PC-9 (cell line): Measurements from ENCODE around the gene NOSIP. TPM values are rescaled to one million over a fixed set of nuclear protein-coding genes. Genes with fewer than 3 reads are reported as not detected.

ENCODE experiments used
- BruUV-seq: library from RNA; stranded (reverse); fragments of 400-500 nt; replicated peaks from 2 replicates; lab custom pipeline; 2021; lab: Mats Ljungman, UMichigan
- CTCF ChIA-PET: fragments of 300-600 bp; sonication (Branson Sonifier 250); formaldehyde crosslinking; loops from one replicate; lab custom pipeline; 2022; ENCODE audit warnings: antibody characterized with exemption; lab: Charles Lee
- POLR2A ChIA-PET: fragments of 300-600 bp; sonication (Branson Sonifier 250); formaldehyde crosslinking; loops from one replicate; lab custom pipeline; 2022; ENCODE audit warnings: antibody characterized with exemption; ENCODE audit not compliant: unreplicated experiment; lab: Charles Lee
- DNase-seq, 2 experiments: peaks; one replicate each; pipeline versions ENCODE4 v3.0.0 to v3.0.0-alpha.2; 2015 to 2022; ENCODE audit warnings: mixed read lengths in 1 of 2
- H2AFZ ChIP-seq: fragments of 200-600 bp; sonication (generic); 2 replicates; pipeline ENCODE4 v1.8.1; 2017; ENCODE audit warnings: antibody characterized with exemption
- H3F3A ChIP-seq: fragments of 200-600 bp; sonication (generic); 2 replicates; pipeline ENCODE4 v1.8.1; 2017; ENCODE audit warnings: antibody characterized with exemption, mild to moderate bottlenecking, low read depth; ENCODE audit not compliant: insufficient read depth
- H3K27ac ChIP-seq: fragments of 200-600 bp; sonication (generic); 2 replicates; pipeline ENCODE4 v1.6.1; 2016; ENCODE audit warnings: mixed run types
- H3K27me3 ChIP-seq: fragments of 200-600 bp; sonication (generic); 2 replicates; pipeline ENCODE4 v1.6.1; 2016; ENCODE audit warnings: low read depth, mixed run types; ENCODE audit not compliant: insufficient read depth
- H3K36me3 ChIP-seq: fragments of 200-600 bp; sonication (generic); 2 replicates; pipeline ENCODE4 v1.6.1; 2016; ENCODE audit warnings: low read depth, mixed run types
- H3K4me1 ChIP-seq: fragments of 200-600 bp; sonication (generic); replicated peaks from 2 replicates; pipeline ENCODE4 v1.6.1; 2016; ENCODE audit warnings: mixed run types; ENCODE audit not compliant: insufficient read depth
- H3K4me2 ChIP-seq: fragments of 200-600 bp; sonication (generic); 2 replicates; pipeline ENCODE4 v1.6.1; 2017; ENCODE audit warnings: mixed run types
- H3K4me3 ChIP-seq: fragments of 200-600 bp; sonication (generic); 2 replicates; pipeline ENCODE4 v1.6.1; 2016; ENCODE audit warnings: mixed run types
- H3K79me2 ChIP-seq: fragments of 200-600 bp; sonication (generic); 2 replicates; pipeline ENCODE4 v1.6.1; 2017; ENCODE audit warnings: low read depth, mixed run types
- H3K9me2 ChIP-seq: fragments of 200-600 bp; sonication (generic); 2 replicates; pipeline ENCODE4 v1.8.1; 2017; ENCODE audit warnings: mild to moderate bottlenecking; ENCODE audit not compliant: insufficient read depth
- H3K9me3 ChIP-seq: fragments of 200-600 bp; sonication (generic); 2 replicates; pipeline ENCODE4 v1.8.1; 2016; ENCODE audit warnings: low read depth; ENCODE audit not compliant: insufficient read depth
- H4K20me1 ChIP-seq: fragments of 200-600 bp; sonication (generic); 2 replicates; pipeline ENCODE4 v1.8.1; 2017; ENCODE audit not compliant: insufficient read depth
- EZH2 ChIP-seq: fragments of 200-600 bp; sonication (generic); IDR thresholded peaks from 2 replicates; pipeline ENCODE4 v1.8.0; 2017; ENCODE audit warnings: antibody characterized with exemption, low read depth
- intact Hi-C: fragments of 100-400 bp; cut with micrococcal nuclease; formaldehyde crosslinking; loops from one replicate; pipeline ENCODE4 v1.10.0; 2022; ENCODE audit not compliant: unreplicated experiment
- total RNA-seq: library from RNA; stranded (reverse); gene quantifications from 2 replicates; pipeline ENCODE4 v1.2.3, GENCODE V29; 2021
- TF ChIP-seq, protein P1 (sequence below): fragments of 200-600 bp; sonication (generic); conservative IDR thresholded peaks from 2 replicates; pipeline ENCODE4 v1.6.1; 2017; ENCODE audit warnings: mixed run types, antibody characterized with exemption, mild to moderate bottlenecking, moderate library complexity

The NOSIP gene
- total RNA-seq, 1 experiment from 2014 or later = 71.3 TPM

DNA sequence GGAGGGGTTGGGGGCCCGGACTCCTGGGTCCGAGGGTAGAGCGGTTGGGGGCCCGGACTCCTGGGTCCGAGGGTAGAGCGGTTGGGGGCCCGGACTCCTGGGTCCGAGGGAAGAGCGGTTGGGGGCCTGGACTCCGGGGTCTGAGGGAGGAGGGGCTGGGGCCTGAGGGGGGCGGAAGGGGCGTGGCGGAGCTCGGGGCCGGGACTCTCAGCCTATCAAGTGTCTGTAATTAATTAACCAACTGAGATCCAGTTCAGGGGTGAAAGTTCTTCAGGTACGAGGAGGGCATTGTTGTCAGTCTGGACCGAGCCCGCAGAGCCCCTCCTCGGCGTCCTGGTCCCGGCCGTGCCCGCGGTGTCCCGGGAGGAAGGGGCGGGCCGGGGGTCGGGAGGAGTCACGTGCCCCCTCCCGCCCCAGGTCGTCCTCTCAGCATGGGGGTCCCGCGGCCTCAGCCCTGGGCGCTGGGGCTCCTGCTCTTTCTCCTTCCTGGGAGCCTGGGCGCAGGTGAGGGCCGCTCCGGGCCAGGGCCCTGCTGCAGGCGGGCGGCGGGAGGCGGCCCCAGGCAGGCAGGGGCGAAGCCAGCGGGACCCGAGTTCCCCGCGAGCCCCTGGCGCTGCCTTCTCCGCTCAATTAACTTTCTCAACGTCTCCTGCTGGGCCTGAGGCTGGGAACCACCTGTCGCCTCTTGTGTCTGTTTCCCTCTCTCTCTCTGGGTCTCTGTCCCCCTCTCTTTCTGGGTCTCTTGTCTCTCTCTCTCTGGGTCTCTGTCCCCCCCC, 67.2 kb downstream of the NOSIP start:
- BruUV-seq = no TSS peak
- Histone ChIP-seq H3K9me3 (no peaks in the 10 kb centered on the region), H3K27me3 (peaks cover 10% of the 10 kb centered on the region; the same call in 1 of the 2 replicates), H3K79me2 (no peaks in the 10 kb centered on the region), H3K4me1 (no peaks in the 10 kb centered on the region), H3F3A (no peaks in the 10 kb centered on the region), H3K27ac (no peak overlapping the region), H2AFZ (no peak overlapping the region), H3K9me2 (no peaks in the 10 kb centered on the region), H3K36me3 (no peaks in the 10 kb centered on the region), H4K20me1 (no peaks in the 10 kb centered on the region), H3K4me2 (no peak overlapping the region), H3K4me3 (no peak overlapping the region)
- DNase-seq = no peak
- ChIA-PET CTCF (interaction anchor here (0.6 kb wide), 1 partner anchor 38 kb away, joined by 3 read pairs; no protein-coding TSS in a partner anchor), POLR2A (no interaction called here)
- intact Hi-C loops = no loop called here
- TF ChIP-seq, protein P1, sequence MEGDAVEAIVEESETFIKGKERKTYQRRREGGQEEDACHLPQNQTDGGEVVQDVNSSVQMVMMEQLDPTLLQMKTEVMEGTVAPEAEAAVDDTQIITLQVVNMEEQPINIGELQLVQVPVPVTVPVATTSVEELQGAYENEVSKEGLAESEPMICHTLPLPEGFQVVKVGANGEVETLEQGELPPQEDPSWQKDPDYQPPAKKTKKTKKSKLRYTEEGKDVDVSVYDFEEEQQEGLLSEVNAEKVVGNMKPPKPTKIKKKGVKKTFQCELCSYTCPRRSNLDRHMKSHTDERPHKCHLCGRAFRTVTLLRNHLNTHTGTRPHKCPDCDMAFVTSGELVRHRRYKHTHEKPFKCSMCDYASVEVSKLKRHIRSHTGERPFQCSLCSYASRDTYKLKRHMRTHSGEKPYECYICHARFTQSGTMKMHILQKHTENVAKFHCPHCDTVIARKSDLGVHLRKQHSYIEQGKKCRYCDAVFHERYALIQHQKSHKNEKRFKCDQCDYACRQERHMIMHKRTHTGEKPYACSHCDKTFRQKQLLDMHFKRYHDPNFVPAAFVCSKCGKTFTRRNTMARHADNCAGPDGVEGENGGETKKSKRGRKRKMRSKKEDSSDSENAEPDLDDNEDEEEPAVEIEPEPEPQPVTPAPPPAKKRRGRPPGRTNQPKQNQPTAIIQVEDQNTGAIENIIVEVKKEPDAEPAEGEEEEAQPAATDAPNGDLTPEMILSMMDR = no peak
- TF ChIP-seq EZH2 = no peak

DNA sequence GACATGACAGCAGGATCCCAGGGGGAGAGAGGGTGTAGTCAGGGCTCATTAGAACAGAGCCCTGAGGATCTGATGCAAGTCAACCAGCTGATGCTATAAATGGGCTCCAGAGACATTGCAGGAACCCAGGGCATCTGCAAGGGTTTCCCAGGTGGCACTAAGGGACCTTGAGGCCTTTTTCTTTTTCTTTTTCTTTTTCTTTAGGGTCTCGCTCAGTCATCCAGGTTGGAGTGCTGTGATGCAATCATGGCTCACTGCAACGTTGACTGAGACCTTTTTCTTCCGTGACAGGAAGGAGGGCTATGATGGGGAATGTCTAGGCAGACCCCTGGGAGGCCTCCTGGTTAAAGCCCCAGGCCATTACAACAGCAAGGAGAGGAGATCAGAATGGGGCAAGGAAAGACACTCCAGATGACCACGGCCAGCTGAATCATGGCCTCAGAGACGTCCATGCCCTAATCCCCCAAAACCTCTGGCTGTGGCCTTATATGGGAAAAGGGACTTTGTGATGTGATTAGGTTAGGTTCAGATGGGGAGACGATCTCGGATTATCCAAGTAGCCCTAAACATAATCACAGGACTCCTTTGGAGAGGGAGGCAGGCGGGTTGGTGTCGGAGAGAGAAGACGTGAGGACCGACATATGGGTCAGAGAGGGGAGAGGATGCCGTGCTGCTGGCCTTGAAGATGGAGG, 72.4 kb downstream of the NOSIP start:
- TF ChIP-seq, protein P1 = no peak
- TF ChIP-seq EZH2 = no peak
- no peak overlapping the region for H2AFZ ChIP-seq
- no peaks in the 10 kb centered on the region for H3K9me2 ChIP-seq
- H3K4me2 ChIP-seq = no peak overlapping the region
- H3K79me2 ChIP-seq = no peaks in the 10 kb centered on the region
- 0 out of 2 replicates have a peak, but pooled peaks cover 7% of the 10 kb centered on the region for H3F3A ChIP-seq
- no TSS peak for BruUV-seq
- no peaks in the 10 kb centered on the region for H4K20me1 ChIP-seq
- no peak for DNase-seq
- intact Hi-C loops = loop anchor here (2.0 kb wide), 1 partner anchor 39 kb away; no protein-coding TSS in a partner anchor
- no peak overlapping the region for H3K27ac ChIP-seq
- POLR2A ChIA-PET = interaction anchor here (0.5 kb wide), 1 partner anchor 1301 kb away, joined by 4 read pairs; no protein-coding TSS in a partner anchor
- CTCF ChIA-PET = no interaction called here
- H3K9me3 ChIP-seq = no peaks in the 10 kb centered on the region
- H3K4me1 ChIP-seq = no peaks in the 10 kb centered on the region
- 0 out of 2 replicates have a peak, but pooled peaks cover 3% of the 10 kb centered on the region for H3K27me3 ChIP-seq
- no peaks in the 10 kb centered on the region for H3K36me3 ChIP-seq
- no peak overlapping the region for H3K4me3 ChIP-seq

DNA sequence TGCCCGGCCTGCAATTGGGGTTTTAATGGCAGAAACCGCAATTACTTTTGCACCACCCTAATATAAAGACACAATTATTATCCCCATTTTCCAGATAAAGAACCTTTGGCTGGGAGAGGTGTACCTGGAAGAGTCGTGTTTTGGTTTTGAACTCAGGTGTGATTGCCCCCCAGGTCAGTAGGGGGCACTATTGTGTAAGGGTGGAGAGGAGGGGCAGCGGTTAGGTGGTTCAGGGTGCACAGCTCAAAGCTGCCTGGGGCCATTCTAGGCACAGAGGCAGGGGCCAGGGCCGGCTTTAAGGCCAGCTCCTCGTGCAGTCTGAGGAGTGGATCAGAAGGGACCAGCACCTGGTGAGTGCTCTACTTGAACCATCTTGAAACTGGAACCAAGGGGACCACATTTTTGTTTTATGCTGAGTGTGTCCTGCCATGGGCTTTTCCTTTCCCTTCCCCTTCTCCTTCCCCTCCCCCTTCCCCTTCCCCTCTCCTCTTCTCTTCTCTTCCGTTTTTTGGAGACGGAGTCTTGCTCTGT, 73.7 kb downstream of the NOSIP start:
- Histone ChIP-seq H3K27ac (no peak overlapping the region), H3K4me3 (no peak overlapping the region), H3K36me3 (no peaks in the 10 kb centered on the region), H3K4me1 (no peaks in the 10 kb centered on the region), H3K9me2 (no peaks in the 10 kb centered on the region), H3K27me3 (no peaks in the 10 kb centered on the region), H3K79me2 (no peaks in the 10 kb centered on the region), H4K20me1 (no peaks in the 10 kb centered on the region), H2AFZ (no peak overlapping the region), H3K4me2 (no peak overlapping the region), H3F3A (peaks cover 20% of the 10 kb centered on the region), H3K9me3 (no peaks in the 10 kb centered on the region)
- ChIA-PET CTCF (interaction anchor here (0.6 to 1.1 kb wide), 5 partner anchors 30 to 179 kb away, joined by 3 to 11 read pairs (median 4); no protein-coding TSS in a partner anchor), POLR2A (interaction anchor here (0.5 kb wide), 1 partner anchor 73 kb away, joined by 4 read pairs; no protein-coding TSS in a partner anchor)
- BruUV-seq = no TSS peak
- intact Hi-C loops = loop anchor here (1.0 to 2.0 kb wide), 3 partner anchors 40 to 172 kb away; no protein-coding TSS in a partner anchor
- DNase-seq = peak in 1 of 2 experiments; percentile 70
- TF ChIP-seq EZH2 = no peak
- TF ChIP-seq, protein P1 = peak; percentile 89
